DND-41 (cell line): ENCODE results near the gene HPS3.

ENCODE experiments used
- CTCF ChIP-seq: IDR thresholded peaks from 2 replicates; pipeline ENCODE4 v1.5.1; 2012; ENCODE audit warnings: borderline replicate concordance, low read length, moderate library complexity, mild to moderate bottlenecking; ENCODE audit not compliant: poor library complexity, severe bottlenecking; ENCODE audit errors: extremely low read depth
- EZH2 ChIP-seq: IDR thresholded peaks from 3 replicates; pipeline ENCODE4 v1.6.1; 2012; ENCODE audit warnings: borderline replicate concordance, low read depth, mild to moderate bottlenecking, moderate library complexity, low read length, inconsistent platforms; ENCODE audit not compliant: severe bottlenecking

- TF ChIP-seq CTCF: no peak
- TF ChIP-seq EZH2: no peak
Measured at GRCh38 chr3:149217347-149217746, 87.9 kb downstream of the HPS3 start.
